HFFc6 (cell line): ENCODE results near the gene CACNA2D1. TPM values are rescaled to one million over a fixed set of nuclear protein-coding genes. Genes with fewer than 3 reads are reported as not detected.

ENCODE experiments used
- DNase-seq: peaks from one replicate; pipeline ENCODE4 v3.0.0-alpha.2; 2018
- H3K27ac Mint-ChIP-seq: 2 replicates; pipeline ENCODE4 v1.8.0; 2020; ENCODE audit warnings: mild to moderate bottlenecking, mixed read lengths
- H3K27me3 Mint-ChIP-seq: 2 replicates; pipeline ENCODE4 v1.8.0; 2021; ENCODE audit warnings: mild to moderate bottlenecking, moderate library complexity, mixed read lengths; ENCODE audit not compliant: insufficient read depth
- H3K36me3 Mint-ChIP-seq: 2 replicates; pipeline ENCODE4 v1.8.0; 2021; ENCODE audit warnings: low read depth, mixed read lengths
- H3K4me1 Mint-ChIP-seq: 2 replicates; pipeline ENCODE4 v1.8.0; 2020; ENCODE audit warnings: low read depth, mixed read lengths
- H3K4me3 Mint-ChIP-seq: 2 replicates; pipeline ENCODE4 v1.8.0; 2020; ENCODE audit warnings: mild to moderate bottlenecking, moderate library complexity, mixed read lengths
- H3K9me3 Mint-ChIP-seq: 2 replicates; pipeline ENCODE4 v1.8.0; 2020; ENCODE audit warnings: mild to moderate bottlenecking, mixed read lengths
- total RNA-seq, 6 experiments: library from RNA; stranded (reverse); fragmentation: NEBNext Ultra II Directional; extraction: Animal tissue kit (Norgen Biotek cat#: 25700); gene quantifications; 2 replicates in 1 of 6; 3 replicates in 5 of 6; pipeline ENCODE4 v1.2.3, GENCODE V29; 2021
- TF ChIP-seq, protein P1 (sequence below): fragments of 200-600 bp; sonication (generic); IDR thresholded peaks from 2 replicates; pipeline ENCODE4 v1.5.0; 2021; ENCODE audit warnings: antibody characterized with exemption, mild to moderate bottlenecking

CACNA2D1 gene
- total RNA-seq, 6 experiments from 2014 or later: 34.9 to 43.6 (median 36.8) TPM

DNA sequence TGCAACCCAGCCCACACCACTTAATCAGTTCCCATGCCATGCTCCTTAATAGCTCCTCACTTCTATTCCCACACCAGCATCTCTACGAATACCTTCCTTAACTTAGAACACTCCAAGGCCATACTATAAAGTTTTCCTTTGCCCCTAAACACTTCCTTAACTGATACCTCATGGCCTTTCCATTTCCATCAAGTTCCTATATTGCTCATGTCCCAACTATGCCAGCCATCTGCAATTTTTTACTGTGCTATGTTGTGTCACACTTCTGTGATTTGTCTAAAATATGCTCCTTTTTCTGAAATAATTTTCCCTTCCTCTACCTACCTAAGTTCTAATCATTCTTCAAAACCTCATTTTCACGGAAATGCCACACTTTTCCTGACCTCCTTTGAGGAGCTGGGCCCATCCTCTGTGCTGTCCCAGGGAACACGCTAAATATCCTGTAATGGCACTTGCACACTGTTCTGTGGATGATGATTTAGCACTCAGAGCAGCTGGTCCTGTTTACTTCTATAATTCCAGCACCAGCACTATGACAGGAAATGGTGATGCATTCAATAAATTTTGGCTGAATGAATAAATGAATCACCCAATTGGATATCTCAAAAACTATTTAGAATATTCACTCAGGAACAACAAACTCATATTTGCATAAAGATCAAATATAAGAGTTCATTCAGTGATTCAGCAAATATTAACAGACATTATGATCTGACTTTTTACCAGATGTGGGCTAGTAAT lies 407.3 kb downstream of the CACNA2D1 start:
- TF ChIP-seq, protein P1, sequence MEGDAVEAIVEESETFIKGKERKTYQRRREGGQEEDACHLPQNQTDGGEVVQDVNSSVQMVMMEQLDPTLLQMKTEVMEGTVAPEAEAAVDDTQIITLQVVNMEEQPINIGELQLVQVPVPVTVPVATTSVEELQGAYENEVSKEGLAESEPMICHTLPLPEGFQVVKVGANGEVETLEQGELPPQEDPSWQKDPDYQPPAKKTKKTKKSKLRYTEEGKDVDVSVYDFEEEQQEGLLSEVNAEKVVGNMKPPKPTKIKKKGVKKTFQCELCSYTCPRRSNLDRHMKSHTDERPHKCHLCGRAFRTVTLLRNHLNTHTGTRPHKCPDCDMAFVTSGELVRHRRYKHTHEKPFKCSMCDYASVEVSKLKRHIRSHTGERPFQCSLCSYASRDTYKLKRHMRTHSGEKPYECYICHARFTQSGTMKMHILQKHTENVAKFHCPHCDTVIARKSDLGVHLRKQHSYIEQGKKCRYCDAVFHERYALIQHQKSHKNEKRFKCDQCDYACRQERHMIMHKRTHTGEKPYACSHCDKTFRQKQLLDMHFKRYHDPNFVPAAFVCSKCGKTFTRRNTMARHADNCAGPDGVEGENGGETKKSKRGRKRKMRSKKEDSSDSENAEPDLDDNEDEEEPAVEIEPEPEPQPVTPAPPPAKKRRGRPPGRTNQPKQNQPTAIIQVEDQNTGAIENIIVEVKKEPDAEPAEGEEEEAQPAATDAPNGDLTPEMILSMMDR: no peak
- peak overlapping the region; percentile 88 for H3K27ac Mint-ChIP-seq
- H3K27me3 Mint-ChIP-seq: no peaks in the 10 kb centered on the region; the same call in 1 of the 2 replicates
- DNase-seq: peak; percentile 77
- H3K36me3 Mint-ChIP-seq: peaks cover 10% of the 10 kb centered on the region; the same call in 1 of the 2 replicates
- H3K4me3 Mint-ChIP-seq: peak overlapping the region; percentile 77
- peaks cover 60% of the 10 kb centered on the region for H3K4me1 Mint-ChIP-seq
- no peaks in the 10 kb centered on the region for H3K9me3 Mint-ChIP-seq

DNA sequence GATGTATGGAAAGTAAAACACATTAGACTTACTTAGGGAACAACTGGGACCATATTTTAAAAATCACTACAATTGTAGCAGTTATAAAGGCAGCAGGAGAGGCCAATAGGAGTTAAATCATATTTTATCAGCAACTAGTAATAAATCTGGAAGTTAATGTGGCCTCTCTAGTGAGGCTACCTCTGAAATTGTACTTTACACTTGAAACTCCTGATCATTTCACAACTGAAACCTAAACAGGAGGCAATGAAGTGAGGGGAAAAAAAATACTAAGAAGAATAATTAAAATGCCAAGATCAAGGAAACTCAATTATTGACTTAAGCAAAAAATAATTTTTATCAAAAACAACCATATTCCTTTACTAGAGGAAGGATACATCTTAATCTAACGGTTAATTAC lies 408.1 kb downstream of the CACNA2D1 start:
- H3K36me3 Mint-ChIP-seq: peaks cover 10% of the 10 kb centered on the region; the same call in 1 of the 2 replicates
- H3K27me3 Mint-ChIP-seq: no peaks in the 10 kb centered on the region; the same call in 1 of the 2 replicates
- TF ChIP-seq, protein P1: no peak
- H3K9me3 Mint-ChIP-seq: no peaks in the 10 kb centered on the region
- H3K4me1 Mint-ChIP-seq: peaks cover 52% of the 10 kb centered on the region
- H3K27ac Mint-ChIP-seq: peak overlapping the region; percentile 88
- H3K4me3 Mint-ChIP-seq: peak overlapping the region; percentile 77; the same call in 1 of the 2 replicates
- no peak for DNase-seq

DNA sequence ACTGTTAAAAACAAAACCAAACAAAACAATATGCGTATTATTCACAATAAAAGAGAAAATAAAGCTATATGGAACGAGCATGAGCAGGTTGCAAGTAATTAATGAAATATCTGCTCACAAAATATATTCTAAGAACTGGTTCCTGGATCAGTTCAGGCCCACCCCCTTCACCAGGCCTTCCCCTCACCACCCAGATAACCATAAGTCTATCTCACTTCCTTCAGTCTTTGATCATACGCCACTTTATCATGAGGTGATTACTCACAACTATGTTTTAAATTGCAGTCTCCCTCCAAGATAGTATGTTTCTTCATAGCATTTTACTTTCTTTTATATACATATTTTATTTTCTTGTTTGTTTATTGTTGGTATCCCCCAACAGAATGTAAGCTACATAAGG lies 410.7 kb downstream of the CACNA2D1 start:
- TF ChIP-seq, protein P1: no peak
- Mint-ChIP-seq H3K4me1 (peaks cover 42% of the 10 kb centered on the region), H3K36me3 (peaks cover 11% of the 10 kb centered on the region; the same call in 1 of the 2 replicates), H3K27ac (no peak overlapping the region), H3K4me3 (no peak overlapping the region), H3K9me3 (no peaks in the 10 kb centered on the region), H3K27me3 (no peaks in the 10 kb centered on the region; the same call in 1 of the 2 replicates)
- DNase-seq: no peak

DNA sequence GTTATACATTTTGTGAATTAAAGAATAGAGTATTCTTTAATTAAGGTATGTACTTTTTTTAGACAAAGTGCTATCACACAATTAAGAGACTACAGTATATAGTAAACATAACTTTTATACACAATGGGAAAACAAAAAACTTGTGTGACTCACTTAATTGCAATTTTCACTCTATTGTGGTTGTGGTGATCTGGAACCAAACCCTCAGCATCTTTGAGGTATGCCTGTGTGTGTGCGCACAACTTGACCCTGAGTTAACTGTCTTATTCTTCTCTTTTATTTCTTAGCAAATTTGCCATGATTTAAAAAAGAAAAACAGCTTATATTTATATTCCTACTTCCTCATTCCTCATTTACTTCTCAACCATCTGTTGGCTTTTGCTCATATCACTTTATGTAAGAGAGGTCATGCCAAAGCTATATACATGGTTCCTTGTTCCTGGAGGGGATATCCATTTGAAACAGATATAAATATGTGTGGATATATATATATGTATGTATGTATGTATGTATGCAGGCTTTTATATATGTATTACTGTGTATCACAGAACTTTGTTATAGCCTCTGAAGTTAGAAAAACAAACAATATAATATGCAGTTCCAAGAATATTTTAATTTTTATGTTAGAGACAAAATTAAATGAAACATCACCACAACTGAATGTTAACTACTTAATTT lies 414.2 kb downstream of the CACNA2D1 start:
- H3K27me3 Mint-ChIP-seq: no peaks in the 10 kb centered on the region; the same call in 1 of the 2 replicates
- DNase-seq: no peak
- no peak overlapping the region for H3K27ac Mint-ChIP-seq
- TF ChIP-seq, protein P1: no peak
- H3K36me3 Mint-ChIP-seq: peaks cover 11% of the 10 kb centered on the region; the same call in 1 of the 2 replicates
- no peaks in the 10 kb centered on the region for H3K9me3 Mint-ChIP-seq
- H3K4me1 Mint-ChIP-seq: peaks cover 13% of the 10 kb centered on the region
- H3K4me3 Mint-ChIP-seq: no peak overlapping the region

DNA sequence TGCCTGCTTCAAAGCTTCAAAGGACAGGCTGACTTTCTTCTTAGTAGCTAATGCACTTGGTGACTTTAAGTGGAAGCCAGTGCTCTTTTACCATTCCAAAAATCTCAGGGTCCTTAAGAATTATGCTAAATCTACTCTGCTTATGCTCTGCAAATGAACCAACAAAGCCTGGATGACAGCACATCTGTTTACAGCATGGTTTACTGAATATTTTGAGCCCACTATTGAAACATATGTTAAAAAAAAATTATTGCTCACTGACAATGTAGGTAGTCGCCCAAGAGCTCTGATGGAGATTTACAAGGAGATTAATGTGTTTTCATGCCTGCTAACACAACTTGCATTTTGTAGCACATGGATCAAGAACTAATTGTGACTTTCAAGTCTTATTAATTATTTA lies 415.5 kb downstream of the CACNA2D1 start:
- Mint-ChIP-seq H3K4me3 (no peak overlapping the region), H3K4me1 (peaks cover 13% of the 10 kb centered on the region), H3K27me3 (no peaks in the 10 kb centered on the region; the same call in 1 of the 2 replicates), H3K9me3 (no peaks in the 10 kb centered on the region), H3K36me3 (peaks cover 7% of the 10 kb centered on the region; the same call in 1 of the 2 replicates), H3K27ac (no peak overlapping the region)
- no peak for DNase-seq
- TF ChIP-seq, protein P1: no peak
